PFSK-1 (cell line): Measurements from ENCODE around the gene PCK2.

Experiments used
- FOXP2 ChIP-seq: optimal IDR thresholded peaks from 2 replicates; pipeline ENCODE3; 2011; ENCODE audit warnings: borderline replicate concordance, control low read depth, inconsistent platforms; ENCODE audit not compliant: insufficient read depth; ENCODE audit errors: extremely low read length, extremely low read depth
- POLR2AphosphoS5 ChIP-seq: IDR thresholded peaks from 2 replicates; pipeline ENCODE4 v1.6.1; 2012; ENCODE audit warnings: low read depth, mild to moderate bottlenecking, control low read depth, low read length, moderate library complexity
- SIN3A ChIP-seq: IDR thresholded peaks from 2 replicates; pipeline ENCODE4 v1.6.1; 2012; ENCODE audit warnings: mild to moderate bottlenecking, low read length, moderate library complexity, borderline replicate concordance; ENCODE audit not compliant: insufficient read depth
- TAF1 ChIP-seq: IDR thresholded peaks from 2 replicates; pipeline ENCODE4 v1.6.1; 2012; ENCODE audit warnings: low read length, control low read depth, borderline replicate concordance; ENCODE audit not compliant: insufficient read depth
- TF ChIP-seq, protein P1 (sequence below), 2 experiments: IDR thresholded peaks; 2 replicates each; pipeline versions ENCODE4 v1.6.1 to v1.8.0; 2011 to 2012; ENCODE audit warnings: low read depth in 2 of 2, low read length in 2 of 2, control low read depth in 1 of 2, inconsistent platforms in 1 of 2, mild to moderate bottlenecking in 1 of 2, moderate library complexity in 1 of 2; ENCODE audit not compliant: insufficient read depth in 1 of 2

Gene PCK2

DNA sequence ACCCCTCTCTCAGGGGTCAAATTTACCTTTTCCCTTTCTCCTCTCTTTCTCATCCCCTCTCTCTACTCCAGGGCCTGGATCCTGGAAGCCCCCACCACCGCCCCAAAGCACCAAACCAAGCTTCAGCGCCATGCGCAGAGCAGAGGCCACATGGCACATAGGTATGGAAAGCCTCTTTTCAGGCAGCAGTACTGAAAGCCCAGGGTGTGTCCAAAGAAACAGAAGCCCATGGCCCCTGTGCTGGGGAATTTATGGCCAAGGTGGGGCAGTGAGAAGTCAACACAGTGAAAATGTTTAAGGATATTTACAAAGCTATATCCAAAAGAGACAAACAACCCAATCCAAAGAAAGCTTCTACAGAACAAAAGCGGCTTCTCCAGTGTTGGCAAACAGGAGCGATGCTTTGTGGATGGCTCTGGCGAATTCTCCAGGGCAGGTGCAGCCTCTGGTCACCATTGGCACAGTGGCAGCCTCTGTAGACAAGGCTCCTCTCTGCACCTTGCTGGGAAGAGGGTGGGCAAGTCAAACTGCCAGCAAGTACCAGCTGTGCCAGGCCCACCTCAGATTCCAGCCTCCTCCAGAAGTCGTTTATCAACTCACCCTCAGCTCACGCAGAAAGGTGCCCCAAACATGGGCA is 27.5 kb upstream of the PCK2 start:
- no peak for TF ChIP-seq SIN3A

DNA sequence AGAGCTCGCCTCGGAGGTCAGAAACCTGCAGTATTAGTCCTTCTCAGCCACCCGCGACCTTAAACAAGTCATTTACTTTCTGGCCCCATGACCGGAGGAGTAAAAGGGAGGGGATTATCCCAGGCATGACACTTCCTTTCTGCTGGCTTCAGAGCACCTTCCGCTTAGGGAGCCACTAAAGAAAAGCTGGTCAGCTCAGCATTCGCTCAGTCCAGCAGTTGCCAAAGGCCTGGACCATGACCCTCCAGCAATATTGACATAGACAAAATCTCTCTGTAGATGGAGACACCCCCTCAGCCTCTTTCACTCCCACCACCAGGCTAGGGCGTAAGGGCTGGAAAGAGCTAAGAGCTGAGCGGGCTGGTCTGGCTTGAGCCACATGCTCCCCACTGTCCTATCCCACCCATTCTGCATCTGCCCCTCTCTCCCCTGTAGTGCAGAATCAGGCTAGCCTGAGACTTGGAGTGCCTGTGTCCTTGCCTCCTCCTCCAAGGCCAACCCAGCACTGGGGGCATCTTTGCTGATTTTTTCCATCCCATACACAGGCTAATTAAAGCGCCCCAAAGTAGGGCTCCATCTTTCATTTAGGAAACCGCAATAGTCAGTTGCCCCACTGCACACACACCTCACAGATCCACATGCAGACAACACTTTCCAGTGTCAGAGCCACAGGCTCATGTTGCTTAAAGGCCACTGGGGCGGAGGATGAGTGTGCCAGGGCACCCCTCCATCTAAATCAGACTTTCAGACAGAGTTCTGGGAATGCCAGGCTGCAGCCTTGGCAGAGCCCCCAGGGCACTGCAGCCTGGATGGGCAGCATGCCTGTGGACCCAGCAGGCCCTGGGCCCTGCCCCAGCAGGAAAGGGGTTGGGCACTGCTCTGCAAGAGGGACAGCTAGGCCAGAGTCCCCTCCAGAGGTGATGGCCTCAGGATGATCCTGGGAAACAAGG is 26.7 kb upstream of the PCK2 start:
- TF ChIP-seq SIN3A (no peak), FOXP2 (no peak), TAF1 (no peak), POLR2AphosphoS5 (no peak)
- TF ChIP-seq, protein P1, sequence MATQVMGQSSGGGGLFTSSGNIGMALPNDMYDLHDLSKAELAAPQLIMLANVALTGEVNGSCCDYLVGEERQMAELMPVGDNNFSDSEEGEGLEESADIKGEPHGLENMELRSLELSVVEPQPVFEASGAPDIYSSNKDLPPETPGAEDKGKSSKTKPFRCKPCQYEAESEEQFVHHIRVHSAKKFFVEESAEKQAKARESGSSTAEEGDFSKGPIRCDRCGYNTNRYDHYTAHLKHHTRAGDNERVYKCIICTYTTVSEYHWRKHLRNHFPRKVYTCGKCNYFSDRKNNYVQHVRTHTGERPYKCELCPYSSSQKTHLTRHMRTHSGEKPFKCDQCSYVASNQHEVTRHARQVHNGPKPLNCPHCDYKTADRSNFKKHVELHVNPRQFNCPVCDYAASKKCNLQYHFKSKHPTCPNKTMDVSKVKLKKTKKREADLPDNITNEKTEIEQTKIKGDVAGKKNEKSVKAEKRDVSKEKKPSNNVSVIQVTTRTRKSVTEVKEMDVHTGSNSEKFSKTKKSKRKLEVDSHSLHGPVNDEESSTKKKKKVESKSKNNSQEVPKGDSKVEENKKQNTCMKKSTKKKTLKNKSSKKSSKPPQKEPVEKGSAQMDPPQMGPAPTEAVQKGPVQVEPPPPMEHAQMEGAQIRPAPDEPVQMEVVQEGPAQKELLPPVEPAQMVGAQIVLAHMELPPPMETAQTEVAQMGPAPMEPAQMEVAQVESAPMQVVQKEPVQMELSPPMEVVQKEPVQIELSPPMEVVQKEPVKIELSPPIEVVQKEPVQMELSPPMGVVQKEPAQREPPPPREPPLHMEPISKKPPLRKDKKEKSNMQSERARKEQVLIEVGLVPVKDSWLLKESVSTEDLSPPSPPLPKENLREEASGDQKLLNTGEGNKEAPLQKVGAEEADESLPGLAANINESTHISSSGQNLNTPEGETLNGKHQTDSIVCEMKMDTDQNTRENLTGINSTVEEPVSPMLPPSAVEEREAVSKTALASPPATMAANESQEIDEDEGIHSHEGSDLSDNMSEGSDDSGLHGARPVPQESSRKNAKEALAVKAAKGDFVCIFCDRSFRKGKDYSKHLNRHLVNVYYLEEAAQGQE (IDR thresholded peaks at IDR 0.05; ENCODE audit: insufficient read depth in 1 of 2, low read depth in 2 of 2, low read length in 2 of 2), result no peak

- TF ChIP-seq SIN3A (no peak), FOXP2 (no peak), POLR2AphosphoS5 (no peak), TAF1 (no peak)
- TF ChIP-seq, protein P1 (IDR thresholded peaks at IDR 0.05; ENCODE audit: insufficient read depth in 1 of 2, low read depth in 2 of 2, low read length in 2 of 2), result no peak
These were observed 25.2 kb upstream of the PCK2 start for GRCh38 chr14:24068711-24069410.

- TF ChIP-seq SIN3A, result no peak
- TF ChIP-seq POLR2AphosphoS5, result no peak
- no peak for TF ChIP-seq TAF1
- no peak for TF ChIP-seq FOXP2
- TF ChIP-seq, protein P1 (IDR thresholded peaks at IDR 0.05; ENCODE audit: insufficient read depth in 1 of 2, low read depth in 2 of 2, low read length in 2 of 2), result no peak
These were observed 24.7 kb upstream of the PCK2 start for GRCh38 chr14:24069411-24069735.

DNA sequence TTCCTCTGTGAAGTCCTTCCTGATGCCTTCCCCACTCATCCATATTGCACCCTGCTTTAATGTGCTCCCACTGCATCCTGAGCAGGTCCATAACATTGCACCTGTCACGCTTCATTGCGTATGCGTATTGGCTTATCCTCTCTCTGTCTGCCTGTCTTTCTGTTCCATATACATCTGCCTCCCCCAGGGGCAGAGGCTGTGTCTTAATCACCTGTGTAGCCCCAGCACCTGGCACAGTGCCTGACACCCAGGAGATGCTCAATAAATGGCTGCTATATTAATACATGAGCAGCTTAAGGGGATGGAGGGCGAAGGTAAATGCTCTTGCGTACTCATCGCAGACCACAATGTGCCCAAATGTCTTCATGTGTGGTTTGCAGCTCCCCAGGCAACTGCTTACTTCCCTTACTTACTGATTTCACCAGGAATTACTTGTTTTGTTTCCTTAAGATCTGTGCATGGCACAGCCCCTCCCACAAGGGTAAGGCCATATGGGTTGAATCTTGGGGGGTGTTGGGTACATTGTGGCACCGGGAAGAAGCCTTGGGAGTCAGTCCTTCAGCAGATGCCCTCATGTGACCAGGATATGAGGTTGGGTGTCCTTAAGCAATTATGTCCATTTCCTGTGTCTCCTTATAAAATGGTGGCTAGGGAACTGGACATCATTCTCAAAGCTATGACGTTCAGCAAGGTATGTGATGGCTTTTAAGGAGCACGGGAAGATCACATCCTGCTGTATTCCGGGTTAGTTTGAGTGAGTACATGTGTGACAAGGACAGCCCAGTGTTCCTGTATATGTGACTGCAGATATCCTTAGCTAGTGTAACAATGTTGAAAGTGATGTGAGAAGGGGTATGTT is 23.6 kb upstream of the PCK2 start:
- no peak for TF ChIP-seq POLR2AphosphoS5
- TF ChIP-seq, protein P1 (IDR thresholded peaks at IDR 0.05; ENCODE audit: insufficient read depth in 1 of 2, low read depth in 2 of 2, low read length in 2 of 2), result no peak
- no peak for TF ChIP-seq SIN3A
- TF ChIP-seq FOXP2, result no peak
- no peak for TF ChIP-seq TAF1
